Astrocyte (in vitro differentiated cells and primary cell): Measurements from ENCODE around the gene METTL26. TPM values are rescaled to one million over a fixed set of nuclear protein-coding genes. Genes with fewer than 3 reads are reported as not detected.

Experiments used
- DNase-seq: peaks from one replicate; pipeline ENCODE4 v3.0.0-alpha.2; 2010; ENCODE audit warnings: low read depth
- FAIRE-seq: peaks from 2 replicates; lab custom pipeline; 2011; peaks lifted over from hg19 to GRCh38; lab: Jason Lieb, UNC
- H2AFZ ChIP-seq: 2 replicates; pipeline ENCODE4 v1.6.0; 2012; ENCODE audit warnings: low read depth, low read length, inconsistent platforms
- H3K27ac ChIP-seq: 2 replicates; pipeline ENCODE4 v1.5.1; 2011; ENCODE audit warnings: low read depth, low read length, inconsistent platforms
- H3K27me3 ChIP-seq: 2 replicates; pipeline ENCODE4 v1.6.0; 2011; ENCODE audit warnings: low read length, inconsistent platforms; ENCODE audit not compliant: insufficient read depth
- H3K36me3 ChIP-seq: 2 replicates; pipeline ENCODE4 v1.5.1; 2011; ENCODE audit warnings: low read length, inconsistent platforms; ENCODE audit not compliant: insufficient read depth
- H3K4me1 ChIP-seq: 2 replicates; pipeline ENCODE4 v1.5.1; 2011; ENCODE audit warnings: low read length, inconsistent platforms; ENCODE audit not compliant: insufficient read depth
- H3K4me2 ChIP-seq: 2 replicates; pipeline ENCODE4 v1.6.0; 2012; ENCODE audit warnings: low read length, inconsistent platforms
- H3K4me3 ChIP-seq: 2 replicates; pipeline ENCODE4 v1.5.1; 2011; ENCODE audit warnings: low read depth, mild to moderate bottlenecking, low read length, inconsistent platforms; ENCODE audit not compliant: insufficient read depth
- H3K79me2 ChIP-seq: 2 replicates; pipeline ENCODE4 v1.6.0; 2012; ENCODE audit warnings: mild to moderate bottlenecking, low read length, inconsistent platforms; ENCODE audit not compliant: insufficient read depth
- H3K9ac ChIP-seq: 2 replicates; pipeline ENCODE4 v1.6.0; 2012; ENCODE audit warnings: mild to moderate bottlenecking, low read length, inconsistent platforms
- H3K9me3 ChIP-seq: 2 replicates; pipeline ENCODE4 v1.5.1; 2012; ENCODE audit warnings: low read depth, mild to moderate bottlenecking, low read length, inconsistent platforms; ENCODE audit not compliant: insufficient read depth
- H4K20me1 ChIP-seq: 2 replicates; pipeline ENCODE4 v1.6.0; 2012; ENCODE audit warnings: low read length, inconsistent platforms; ENCODE audit not compliant: insufficient read depth
- H3K27ac Mint-ChIP-seq: one replicate; pipeline ENCODE4 v1.8.0; 2021; ENCODE audit warnings: mild to moderate bottlenecking, mixed read lengths; ENCODE audit not compliant: unreplicated experiment
- H3K27me3 Mint-ChIP-seq: one replicate; pipeline ENCODE4 v1.8.0; 2021; ENCODE audit warnings: low read depth, mixed read lengths; ENCODE audit not compliant: unreplicated experiment
- H3K36me3 Mint-ChIP-seq: one replicate; pipeline ENCODE4 v1.8.0; 2021; ENCODE audit warnings: low read depth, mixed read lengths; ENCODE audit not compliant: unreplicated experiment
- H3K4me1 Mint-ChIP-seq: one replicate; pipeline ENCODE4 v1.8.0; 2021; ENCODE audit warnings: low read depth, mixed read lengths; ENCODE audit not compliant: unreplicated experiment
- H3K4me3 Mint-ChIP-seq: one replicate; pipeline ENCODE4 v1.8.0; 2021; ENCODE audit warnings: mild to moderate bottlenecking, moderate library complexity, mixed read lengths; ENCODE audit not compliant: unreplicated experiment
- H3K9me3 Mint-ChIP-seq: one replicate; pipeline ENCODE4 v1.8.0; 2021; ENCODE audit warnings: mild to moderate bottlenecking, mixed read lengths; ENCODE audit not compliant: unreplicated experiment
- CTCF ChIP-seq: IDR thresholded peaks from 2 replicates; pipeline ENCODE4 v1.5.1; 2011; ENCODE audit warnings: low read depth, mild to moderate bottlenecking, inconsistent platforms, low read length, moderate library complexity; ENCODE audit not compliant: insufficient read depth
- EZH2 ChIP-seq: IDR thresholded peaks from 2 replicates; pipeline ENCODE4 v1.6.1; 2012; ENCODE audit warnings: mild to moderate bottlenecking, low read length, inconsistent platforms; ENCODE audit not compliant: insufficient read depth
- total RNA-seq: library from RNA; stranded (reverse); gene quantifications from 2 replicates; pipeline ENCODE4 v1.2.1, GENCODE V29; 2021

METTL26 gene
- total RNA-seq, 1 donor from 2014 or later: 56.4 TPM

GRCh38 chr16:641326-642188 lies 5.5 kb upstream of the METTL26 start, which contains the start of gene MCRIP2:
Gene MCRIP2, plus strand, starts transcription at chr16:641828. Its CDS starts 164 bp downstream, at chr16:641992.
- H3K9me3 ChIP-seq: no peaks in the 10 kb centered on the region
- H3K4me2 ChIP-seq: peak within 1 kb of the TSS; percentile 86
- no peaks in the 10 kb centered on the region for H3K9me3 Mint-ChIP-seq
- no peaks in the 10 kb centered on the region for H3K27me3 Mint-ChIP-seq
- DNase-seq: peak; percentile 28
- no peak within 1 kb of the TSS for H3K27ac ChIP-seq
- H4K20me1 ChIP-seq: no peaks in the 10 kb centered on the region
- H3K4me3 Mint-ChIP-seq: peak within 1 kb of the TSS; percentile 76
- H3K4me1 Mint-ChIP-seq: no peaks in the 10 kb centered on the region
- no peak for TF ChIP-seq CTCF
- no peak for TF ChIP-seq EZH2
- FAIRE-seq: no peak
- H2AFZ ChIP-seq: peak within 1 kb of the TSS; percentile 91
- H3K36me3 ChIP-seq: no peaks in the 10 kb centered on the region
- peak within 1 kb of the TSS; percentile 67 for H3K9ac ChIP-seq
- peak within 1 kb of the TSS; percentile 52 for H3K4me3 ChIP-seq
- peaks cover 8% of the 10 kb centered on the region for H3K4me1 ChIP-seq
- H3K27ac Mint-ChIP-seq: no peak within 1 kb of the TSS
- H3K36me3 Mint-ChIP-seq: no peaks in the 10 kb centered on the region
- no peaks in the 10 kb centered on the region for H3K27me3 ChIP-seq
- no peaks in the 10 kb centered on the region for H3K79me2 ChIP-seq

- H3K4me2 ChIP-seq: no peak overlapping the region
- DNase-seq: no peak
- H3K4me3 ChIP-seq: no peak overlapping the region
- H3K27me3 ChIP-seq: no peaks in the 10 kb centered on the region
- H3K27ac ChIP-seq: no peak overlapping the region
- TF ChIP-seq EZH2 (no peak), CTCF (no peak)
- no peaks in the 10 kb centered on the region for H3K4me1 Mint-ChIP-seq
- H3K9me3 Mint-ChIP-seq: no peaks in the 10 kb centered on the region
- no peaks in the 10 kb centered on the region for H4K20me1 ChIP-seq
- peaks cover 5% of the 10 kb centered on the region for H3K79me2 ChIP-seq
- H3K4me3 Mint-ChIP-seq: peak overlapping the region; percentile 45
- H3K27me3 Mint-ChIP-seq: no peaks in the 10 kb centered on the region
- H3K27ac Mint-ChIP-seq: no peak overlapping the region
- no peak overlapping the region for H2AFZ ChIP-seq
- no peaks in the 10 kb centered on the region for H3K36me3 ChIP-seq
- no peaks in the 10 kb centered on the region for H3K36me3 Mint-ChIP-seq
- FAIRE-seq: no peak
- H3K9ac ChIP-seq: no peak overlapping the region
- H3K4me1 ChIP-seq: peaks cover 8% of the 10 kb centered on the region
- H3K9me3 ChIP-seq: no peaks in the 10 kb centered on the region
Measured at GRCh38 chr16:640614-641013, 4.5 kb upstream of the METTL26 start.

GRCh38 chr16:638836-639235 lies 2.7 kb upstream of the METTL26 start:
- Mint-ChIP-seq H3K4me3 (no peak overlapping the region), H3K27me3 (no peaks in the 10 kb centered on the region), H3K36me3 (no peaks in the 10 kb centered on the region), H3K27ac (no peak overlapping the region), H3K9me3 (no peaks in the 10 kb centered on the region), H3K4me1 (no peaks in the 10 kb centered on the region)
- Histone ChIP-seq H3K79me2 (peaks cover 15% of the 10 kb centered on the region), H3K27me3 (no peaks in the 10 kb centered on the region), H2AFZ (no peak overlapping the region), H3K4me3 (no peak overlapping the region), H3K4me1 (peaks cover 8% of the 10 kb centered on the region), H3K4me2 (no peak overlapping the region), H3K27ac (no peak overlapping the region), H3K9ac (no peak overlapping the region), H3K9me3 (no peaks in the 10 kb centered on the region), H4K20me1 (peaks cover 14% of the 10 kb centered on the region), H3K36me3 (no peaks in the 10 kb centered on the region)
- FAIRE-seq (no peak), DNase-seq (no peak)
- no peak for TF ChIP-seq CTCF
- no peak for TF ChIP-seq EZH2
